ENCODE measurements around the gene NTRK2. TPM values are rescaled to one million over a fixed set of nuclear protein-coding genes. Genes with fewer than 3 reads are reported as not detected.

Gene NTRK2
- total RNA-seq, 4 donors from 2014 or later, result 2.6 to 8.5 (median 6.0) TPM

- H3K36me3 ChIP-seq, result no peaks in the 10 kb centered on the region
- no peak overlapping the region for H3K4me3 ChIP-seq
- H3K27ac ChIP-seq, result no peak overlapping the region
- no peak for ATAC-seq
- WGBS, 2 donors (ENCODE audit: low coverage in 1 of 2), result 80 to 91% methylated on average over 2 of the region's 2 CpGs
- peaks cover 0 to 11% (median 0%) of the 10 kb centered on the region in 3 donors for H3K4me1 ChIP-seq
- H3K9me3 ChIP-seq, result no peaks in the 10 kb centered on the region
- no peak for TF ChIP-seq POLR2AphosphoS5 (IDR thresholded peaks at IDR 0.05)
- no peak for TF ChIP-seq CTCF (IDR thresholded peaks at IDR 0.05)
- TF ChIP-seq EP300 (IDR thresholded peaks at IDR 0.05), result no peak
- no peak for TF ChIP-seq POLR2A (IDR thresholded peaks at IDR 0.05)
- no peaks in the 10 kb centered on the region for H3K27me3 ChIP-seq
These were observed 158.5 kb downstream of the NTRK2 start for GRCh38 chr9:84828046-84828445.

GRCh38 chr9:84829471-84829870 lies 159.9 kb downstream of the NTRK2 start:
- ATAC-seq, result no peak
- H3K9me3 ChIP-seq, result no peaks in the 10 kb centered on the region
- no peak for TF ChIP-seq EP300 (IDR thresholded peaks at IDR 0.05)
- no peak for TF ChIP-seq POLR2A (IDR thresholded peaks at IDR 0.05)
- no peak for TF ChIP-seq POLR2AphosphoS5 (IDR thresholded peaks at IDR 0.05)
- no peak for TF ChIP-seq CTCF (IDR thresholded peaks at IDR 0.05)
- no peaks in the 10 kb centered on the region for H3K4me1 ChIP-seq
- WGBS, 2 donors (ENCODE audit: low coverage in 1 of 2), result 79 to 95% methylated on average over 3 to 4 of the region's 8 CpGs
- H3K27me3 ChIP-seq, result no peaks in the 10 kb centered on the region
- no peak overlapping the region for H3K4me3 ChIP-seq
- no peaks in the 10 kb centered on the region for H3K36me3 ChIP-seq
- H3K27ac ChIP-seq, result no peak overlapping the region

- no peaks in the 10 kb centered on the region for H3K9me3 ChIP-seq
- 84 to 85% methylated on average over 5 to 6 of the region's 6 CpGs for WGBS, 2 donors (ENCODE audit: low coverage in 1 of 2)
- no peaks in the 10 kb centered on the region for H3K4me1 ChIP-seq
- H3K4me3 ChIP-seq, result no peak overlapping the region
- H3K27ac ChIP-seq, result no peak overlapping the region
- TF ChIP-seq EP300 (IDR thresholded peaks at IDR 0.05), result no peak
- no peak for TF ChIP-seq CTCF (IDR thresholded peaks at IDR 0.05)
- TF ChIP-seq POLR2A (IDR thresholded peaks at IDR 0.05), result no peak
- TF ChIP-seq POLR2AphosphoS5 (IDR thresholded peaks at IDR 0.05), result no peak
- H3K36me3 ChIP-seq, result no peaks in the 10 kb centered on the region
- H3K27me3 ChIP-seq, result no peaks in the 10 kb centered on the region
- no peak for ATAC-seq
These were observed 160.6 kb downstream of the NTRK2 start for GRCh38 chr9:84829997-84830696.

- no peaks in the 10 kb centered on the region for H3K36me3 ChIP-seq
- H3K27me3 ChIP-seq, result no peaks in the 10 kb centered on the region
- TF ChIP-seq EP300 (IDR thresholded peaks at IDR 0.05) (no peak), POLR2A (IDR thresholded peaks at IDR 0.05) (no peak), POLR2AphosphoS5 (IDR thresholded peaks at IDR 0.05) (no peak)
- WGBS, 2 donors (ENCODE audit: low coverage in 1 of 2), result 62 to 76% methylated on average over 3 to 4 of the region's 4 CpGs
- no peaks in the 10 kb centered on the region for H3K4me1 ChIP-seq
- no peak for ATAC-seq
- H3K27ac ChIP-seq, result no peak overlapping the region
- H3K9me3 ChIP-seq, result no peaks in the 10 kb centered on the region
- H3K4me3 ChIP-seq, result no peak overlapping the region
These were observed 161.8 kb downstream of the NTRK2 start for GRCh38 chr9:84831377-84831776.

- ATAC-seq, result no peak
- no peaks in the 10 kb centered on the region for H3K36me3 ChIP-seq
- H3K27ac ChIP-seq, result no peak overlapping the region
- no peak overlapping the region for H3K4me3 ChIP-seq
- 92 to 97% methylated on average over 10 of the region's 10 CpGs for WGBS, 2 donors (ENCODE audit: low coverage in 1 of 2)
- no peaks in the 10 kb centered on the region for H3K9me3 ChIP-seq
- no peak for TF ChIP-seq CTCF (IDR thresholded peaks at IDR 0.05)
- TF ChIP-seq POLR2A (IDR thresholded peaks at IDR 0.05), result no peak
- TF ChIP-seq POLR2AphosphoS5 (IDR thresholded peaks at IDR 0.05), result no peak
- no peak for TF ChIP-seq EP300 (IDR thresholded peaks at IDR 0.05)
- no peaks in the 10 kb centered on the region for H3K4me1 ChIP-seq
- H3K27me3 ChIP-seq, result no peaks in the 10 kb centered on the region
These were observed 162.9 kb downstream of the NTRK2 start for GRCh38 chr9:84832453-84832852.

Data from gastroesophageal sphincter (tissue), 4 donors.